OCI-LY3 (cell line): ENCODE measurements around the gene TRRAP.

Source experiments
- CTCF ChIP-seq: fragments of 200-600, 300-600 bp; sonication (generic); IDR thresholded peaks from 2 replicates; pipeline ENCODE4 v1.5.1; 2014; ENCODE audit warnings: antibody characterized with exemption, low read length, low read depth
- EZH2phosphoT487 ChIP-seq: fragments of 200-600 bp; shearing (Covaris generic); IDR thresholded peaks from 2 replicates; pipeline ENCODE4 v1.6.1; 2018; ENCODE audit warnings: antibody characterized with exemption, mixed run types, low read depth

GRCh38 chr7:99013266-99014112, 135.2 kb downstream of the TRRAP start:
- no peak for TF ChIP-seq CTCF
- TF ChIP-seq EZH2phosphoT487, result no peak
